ENCODE results near the gene TDRD5. TPM values are rescaled to one million over a fixed set of nuclear protein-coding genes. Genes with fewer than 3 reads are reported as not detected.

The TDRD5 gene
- total RNA-seq, result not detected

GRCh38 chr1:179591592-179592580 lies at the start of gene TDRD5:
TSS of gene TDRD5 (plus strand) at chr1:179591832. CDS start at chr1:179592616, 784 bp downstream.
- peak; percentile 38 for ATAC-seq
- no peak for DNase-seq (ENCODE audit: low spot score)

- ATAC-seq, result no peak
- DNase-seq (ENCODE audit: low spot score), result no peak
Measured at GRCh38 chr1:179545321-179545720, 46.3 kb upstream of the TDRD5 start.

GRCh38 chr1:179547021-179547535 lies 44.6 kb upstream of the TDRD5 start:
- ATAC-seq, result no peak

GRCh38 chr1:179548666-179549367 lies 42.8 kb upstream of the TDRD5 start:
- DNase-seq (ENCODE audit: low spot score), result no peak
- no peak for ATAC-seq

More at GRCh38 chr1:179547021-179547535, 44.6 kb upstream of the TDRD5 start:
- no peak for DNase-seq (ENCODE audit: low spot score)

GRCh38 chr1:179549368-179549700 lies 42.3 kb upstream of the TDRD5 start:
- DNase-seq (ENCODE audit: low spot score) (no peak), ATAC-seq (no peak)

GRCh38 chr1:179550746-179551682 lies 40.6 kb upstream of the TDRD5 start:
- no peak for ATAC-seq
- DNase-seq (ENCODE audit: low spot score), result no peak

GRCh38 chr1:179554427-179554826 lies 37.2 kb upstream of the TDRD5 start:
- no peak for ATAC-seq
- DNase-seq (ENCODE audit: low spot score), result no peak

GRCh38 chr1:179558078-179558477 lies 33.6 kb upstream of the TDRD5 start:
- ATAC-seq, result no peak
- no peak for DNase-seq (ENCODE audit: low spot score)

GRCh38 chr1:179575497-179576314 lies 15.9 kb upstream of the TDRD5 start, which contains the start of gene NPHS2:
TSS of gene NPHS2 (minus strand) at chr1:179575948. CDS start at chr1:179575864, 84 bp downstream.
- peak; percentile 23 for ATAC-seq
- no peak for DNase-seq (ENCODE audit: low spot score)

- DNase-seq (ENCODE audit: low spot score), result no peak
- no peak for ATAC-seq
Measured at GRCh38 chr1:179576509-179576908, 15.1 kb upstream of the TDRD5 start.

- ATAC-seq (no peak), DNase-seq (ENCODE audit: low spot score) (no peak)
Measured at GRCh38 chr1:179583771-179584320, 7.8 kb upstream of the TDRD5 start.

GRCh38 chr1:179586107-179586823 lies 5.4 kb upstream of the TDRD5 start:
- DNase-seq (ENCODE audit: low spot score), result no peak
- peak; percentile 80 for ATAC-seq

GRCh38 chr1:179587336-179587735 lies 4.3 kb upstream of the TDRD5 start:
- DNase-seq (ENCODE audit: low spot score) (no peak), ATAC-seq (no peak)

- no peak for DNase-seq (ENCODE audit: low spot score)
- no peak for ATAC-seq
Measured at GRCh38 chr1:179588425-179589024, 3.1 kb upstream of the TDRD5 start.

GRCh38 chr1:179589509-179589908 lies 2.1 kb upstream of the TDRD5 start:
- ATAC-seq (no peak), DNase-seq (ENCODE audit: low spot score) (no peak)

- DNase-seq (ENCODE audit: low spot score) (no peak), ATAC-seq (no peak)
Measured at GRCh38 chr1:179590671-179591070, 961 bp upstream of the TDRD5 start.

GRCh38 chr1:179591253-179591591 lies 410 bp upstream of the TDRD5 start:
- no peak for ATAC-seq
- DNase-seq (ENCODE audit: low spot score), result no peak

- ATAC-seq, result no peak
- no peak for DNase-seq (ENCODE audit: low spot score)
Measured at GRCh38 chr1:179598631-179599030, 7.0 kb downstream of the TDRD5 start.
